Raji (cell line): ENCODE data around the gene RPL23.

ENCODE experiments used
- POLR2A ChIP-seq: IDR thresholded peaks from 2 replicates; pipeline ENCODE4 v1.6.1; 2011; ENCODE audit warnings: low read depth, low read length, control low read depth; ENCODE audit not compliant: insufficient read depth

Gene RPL23

GRCh38 chr17:38853292-38854219, at the start of gene RPL23:
RPL23 (minus strand) TSS chr17:38853721; CDS start chr17:38853710, 11 bp downstream.
- TF ChIP-seq POLR2A, result peak; percentile 96

- TF ChIP-seq POLR2A, result no peak
These were observed 47.6 kb upstream of the RPL23 start for GRCh38 chr17:38900978-38901656.

- no peak for TF ChIP-seq POLR2A
These were observed 45.9 kb upstream of the RPL23 start for GRCh38 chr17:38899421-38899820.

- TF ChIP-seq POLR2A, result peak; percentile 34; the same call in 1 of the 2 replicates
These were observed 45.4 kb upstream of the RPL23 start for GRCh38 chr17:38898812-38899348.

DNA sequence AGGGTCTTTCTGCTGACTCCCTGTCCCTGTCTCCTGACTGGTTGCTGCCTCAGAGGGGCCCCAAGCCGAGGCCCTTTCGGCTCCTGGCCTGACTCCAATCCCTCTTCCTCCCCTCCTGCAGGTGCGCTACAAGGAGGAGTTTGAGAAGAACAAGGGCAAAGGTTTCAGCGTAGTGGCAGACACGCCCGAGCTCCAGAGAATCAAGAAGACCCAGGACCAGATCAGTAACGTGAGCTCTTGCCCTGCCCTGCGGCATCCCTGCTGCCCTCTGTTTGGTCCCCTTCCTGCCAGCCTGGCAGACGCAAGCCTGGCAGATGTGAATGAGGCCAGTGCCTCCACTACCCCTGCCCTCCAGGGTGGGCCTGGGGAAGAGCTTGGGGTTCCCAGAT, 44.8 kb upstream of the RPL23 start:
- TF ChIP-seq POLR2A, result no peak

- TF ChIP-seq POLR2A, result no peak
These were observed 44.3 kb upstream of the RPL23 start for GRCh38 chr17:38897671-38898290.

DNA sequence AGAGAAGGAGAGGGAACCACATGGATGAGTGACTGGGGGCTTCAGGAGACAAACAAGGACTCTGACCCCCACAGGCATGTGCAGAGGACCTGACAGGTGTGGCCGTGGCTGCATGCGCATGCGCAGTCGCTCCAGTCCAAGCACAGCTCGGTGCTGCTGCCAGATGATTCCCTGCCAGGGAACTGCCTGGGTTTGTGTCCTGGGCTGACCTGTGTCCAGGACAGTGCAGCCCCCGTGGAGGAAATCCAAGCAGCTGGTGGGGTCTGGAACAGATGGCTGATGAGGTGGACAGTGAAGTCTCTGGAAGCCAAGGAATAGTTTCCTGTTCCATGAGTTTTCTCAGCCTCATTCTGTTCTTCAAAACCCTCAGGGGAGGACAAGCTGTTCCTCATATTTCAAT, 43.7 kb upstream of the RPL23 start:
- TF ChIP-seq POLR2A, result no peak

- TF ChIP-seq POLR2A, result no peak
These were observed 42.9 kb upstream of the RPL23 start for GRCh38 chr17:38896346-38896954.

DNA sequence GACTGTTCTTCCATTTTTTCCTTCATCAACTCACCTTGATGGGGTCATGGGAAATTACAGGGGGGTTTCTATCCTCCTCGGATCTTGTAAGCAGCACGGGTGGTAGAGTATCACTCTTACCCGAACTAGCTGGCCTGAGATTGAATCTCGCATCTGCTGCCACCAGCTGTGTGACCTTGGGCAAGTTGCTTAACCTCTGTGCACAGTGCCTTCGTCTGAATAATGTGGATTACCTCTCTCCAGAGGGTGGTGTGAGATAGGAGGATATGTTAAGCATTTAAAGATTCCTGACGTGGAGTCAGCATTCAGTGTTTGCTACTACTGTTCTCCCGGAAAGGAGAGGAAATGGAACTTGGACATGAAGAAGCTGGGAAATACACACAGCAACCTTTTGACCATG, 40.8 kb upstream of the RPL23 start:
- no peak for TF ChIP-seq POLR2A

GRCh38 chr17:38893607-38894006, 40.1 kb upstream of the RPL23 start:
- TF ChIP-seq POLR2A, result no peak

DNA sequence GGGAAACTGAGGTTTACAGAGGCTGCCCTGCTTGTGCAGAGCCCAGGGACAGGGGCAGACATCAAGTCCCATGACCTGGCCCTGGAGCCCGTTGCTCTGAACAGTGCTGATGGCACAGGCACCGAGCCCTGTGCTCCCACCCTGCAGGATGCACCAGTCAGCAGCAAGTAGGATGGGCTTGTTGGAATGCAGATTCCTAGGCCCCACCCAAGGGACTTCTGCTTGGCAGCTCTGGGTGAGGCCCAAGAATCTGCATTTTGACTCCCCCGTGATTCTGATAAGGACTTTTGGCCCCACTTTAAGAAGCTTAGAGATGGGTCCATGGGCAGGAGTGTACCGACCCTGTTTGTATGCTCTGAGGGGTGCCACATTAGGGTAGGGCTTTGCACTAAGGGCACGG, 39.6 kb upstream of the RPL23 start:
- no peak for TF ChIP-seq POLR2A

DNA sequence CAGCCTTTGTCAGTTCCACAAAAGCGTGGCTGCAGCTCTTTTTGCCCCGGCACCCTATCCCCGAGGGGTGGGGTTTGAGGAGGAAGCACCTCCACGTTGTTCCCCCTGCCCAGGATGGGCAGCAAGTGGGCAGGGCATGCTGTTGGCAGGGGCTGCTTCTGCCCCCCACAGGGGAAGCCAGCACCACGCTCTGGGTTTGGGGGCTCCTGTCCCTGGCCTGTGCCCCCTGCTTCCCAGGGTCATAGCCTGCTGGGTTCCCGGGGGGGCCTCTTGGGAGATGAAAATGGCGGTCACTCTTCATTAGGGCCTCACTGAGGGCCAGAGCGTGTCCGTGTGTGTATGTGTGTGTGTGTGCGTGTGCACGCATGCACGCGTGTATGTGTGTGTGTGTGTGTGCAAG, 39.1 kb upstream of the RPL23 start:
- no peak for TF ChIP-seq POLR2A

DNA sequence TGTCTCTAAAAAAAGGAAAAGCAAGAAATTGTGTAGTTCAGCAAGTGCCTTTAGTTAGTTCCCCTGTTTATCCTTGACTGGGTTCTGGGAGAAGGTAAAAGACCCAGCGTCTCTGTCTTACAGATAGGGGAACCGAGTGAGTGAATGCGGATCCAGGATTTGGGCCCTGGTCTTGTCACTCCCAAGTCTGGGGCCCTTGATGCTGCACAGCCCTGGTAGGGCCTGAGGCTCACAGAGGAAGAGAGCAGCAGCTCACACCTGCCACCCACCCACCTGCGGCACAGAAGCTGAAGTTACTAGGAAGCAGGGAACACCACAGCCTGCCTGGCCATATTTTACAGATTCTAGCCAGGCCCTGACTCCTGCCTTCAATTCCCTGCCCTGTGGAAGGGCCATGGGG, 38.6 kb upstream of the RPL23 start:
- TF ChIP-seq POLR2A, result no peak

- TF ChIP-seq POLR2A, result no peak
These were observed 37.9 kb upstream of the RPL23 start for GRCh38 chr17:38891441-38891840.

GRCh38 chr17:38890410-38890746, 36.9 kb upstream of the RPL23 start:
- TF ChIP-seq POLR2A, result no peak
